Measurements from ENCODE around the gene KYNU. TPM values are rescaled to one million over a fixed set of nuclear protein-coding genes. Genes with fewer than 3 reads are reported as not detected.

KYNU gene
- total RNA-seq, 1 donor from 2014 or later = 34.5 TPM

- Histone ChIP-seq H3K36me3 (no peaks in the 10 kb centered on the region), H3K4me1 (no peaks in the 10 kb centered on the region), H3K27ac (no peak overlapping the region), H3K9me3 (no peaks in the 10 kb centered on the region), H3K4me3 (no peak overlapping the region), H3K27me3 (no peaks in the 10 kb centered on the region)
- TF ChIP-seq CTCF (IDR thresholded peaks at IDR 0.05) = no peak
- intact Hi-C loops (cut with DNase I) = no loop called here
- no peak for DNase-seq
- no peak for ATAC-seq
Measured at GRCh38 chr2:142997231-142997630, 119.8 kb downstream of the KYNU start.

GRCh38 chr2:143000599-143000998, 123.1 kb downstream of the KYNU start:
- ATAC-seq (no peak), DNase-seq (no peak)
- no peaks in the 10 kb centered on the region for H3K9me3 ChIP-seq
- no peak overlapping the region for H3K4me3 ChIP-seq
- H3K36me3 ChIP-seq = no peaks in the 10 kb centered on the region
- no peaks in the 10 kb centered on the region for H3K4me1 ChIP-seq
- no peak for TF ChIP-seq CTCF (IDR thresholded peaks at IDR 0.05)
- H3K27me3 ChIP-seq = no peaks in the 10 kb centered on the region
- intact Hi-C loops (cut with DNase I) = no loop called here
- no peak overlapping the region for H3K27ac ChIP-seq

GRCh38 chr2:143001501-143001900, 124.0 kb downstream of the KYNU start:
- Histone ChIP-seq H3K9me3 (no peaks in the 10 kb centered on the region), H3K4me3 (no peak overlapping the region), H3K36me3 (no peaks in the 10 kb centered on the region), H3K27me3 (no peaks in the 10 kb centered on the region), H3K27ac (no peak overlapping the region), H3K4me1 (no peaks in the 10 kb centered on the region)
- intact Hi-C loops (cut with DNase I) = no loop called here
- DNase-seq = no peak
- TF ChIP-seq CTCF (IDR thresholded peaks at IDR 0.05) = no peak
- ATAC-seq = no peak

- H3K9me3 ChIP-seq = no peaks in the 10 kb centered on the region
- no peak for DNase-seq
- H3K27ac ChIP-seq = no peak overlapping the region
- no peaks in the 10 kb centered on the region for H3K36me3 ChIP-seq
- no peaks in the 10 kb centered on the region for H3K27me3 ChIP-seq
- no peak for ATAC-seq
- intact Hi-C loops (cut with DNase I) = no loop called here
- no peaks in the 10 kb centered on the region for H3K4me1 ChIP-seq
- H3K4me3 ChIP-seq = no peak overlapping the region
- TF ChIP-seq CTCF (IDR thresholded peaks at IDR 0.05) = no peak
Measured at GRCh38 chr2:143015656-143016055, 138.2 kb downstream of the KYNU start.

GRCh38 chr2:143026411-143027054, 149.1 kb downstream of the KYNU start:
- no peak overlapping the region for H3K27ac ChIP-seq
- no peaks in the 10 kb centered on the region for H3K9me3 ChIP-seq
- peak; percentile 49 for ATAC-seq
- no peak for DNase-seq
- H3K4me3 ChIP-seq = no peak overlapping the region
- H3K36me3 ChIP-seq = no peaks in the 10 kb centered on the region
- TF ChIP-seq CTCF (IDR thresholded peaks at IDR 0.05) = no peak
- H3K27me3 ChIP-seq = peaks cover 4% of the 10 kb centered on the region
- intact Hi-C loops (cut with DNase I) = no loop called here
- H3K4me1 ChIP-seq = no peaks in the 10 kb centered on the region

- Histone ChIP-seq H3K4me3 (no peak overlapping the region), H3K27me3 (peaks cover 4% of the 10 kb centered on the region), H3K27ac (no peak overlapping the region), H3K36me3 (no peaks in the 10 kb centered on the region), H3K9me3 (no peaks in the 10 kb centered on the region), H3K4me1 (no peaks in the 10 kb centered on the region)
- TF ChIP-seq CTCF (IDR thresholded peaks at IDR 0.05) = no peak
- intact Hi-C loops (cut with DNase I) = no loop called here
- ATAC-seq = no peak
- DNase-seq = no peak
Measured at GRCh38 chr2:143029141-143029540, 151.7 kb downstream of the KYNU start.
